Keratinocyte (primary cell): ENCODE data around the gene LRRC9. TPM values are rescaled to one million over a fixed set of nuclear protein-coding genes. Genes with fewer than 3 reads are reported as not detected.

Source experiments
- DNase-seq: peaks from one replicate; pipeline ENCODE4 v3.0.0-alpha.2; 2011; ENCODE audit warnings: low read depth, missing footprints, low spot score
- FAIRE-seq: peaks from 2 replicates; lab custom pipeline; 2011; peaks lifted over from hg19 to GRCh38; lab: Jason Lieb, UNC
- H2AFZ ChIP-seq: 2 replicates; pipeline ENCODE4 v1.6.0; 2012; ENCODE audit warnings: low read length, control low read depth, inconsistent platforms; ENCODE audit not compliant: control insufficient read depth
- H3K27ac ChIP-seq: 2 replicates; pipeline ENCODE4 v1.5.1; 2011; ENCODE audit warnings: low read length; ENCODE audit not compliant: control insufficient read depth, insufficient read depth
- H3K27me3 ChIP-seq: 3 replicates; pipeline ENCODE4 v1.6.0; 2011; ENCODE audit warnings: low read length; ENCODE audit not compliant: control insufficient read depth, insufficient read depth; ENCODE audit errors: extremely low read depth
- H3K36me3 ChIP-seq, 2 experiments: 2 replicates in 1 of 2; 3 replicates in 1 of 2; pipeline ENCODE4 v1.5.1; 2011; ENCODE audit warnings: low read length in 2 of 2, mild to moderate bottlenecking in 1 of 2; ENCODE audit not compliant: control insufficient read depth in 2 of 2, insufficient read depth in 2 of 2; ENCODE audit errors: extremely low read depth in 1 of 2
- H3K4me1 ChIP-seq: 3 replicates; pipeline ENCODE4 v1.5.1; 2011; ENCODE audit warnings: low read length; ENCODE audit not compliant: control insufficient read depth, insufficient read depth; ENCODE audit errors: extremely low read depth
- H3K4me2 ChIP-seq: 3 replicates; pipeline ENCODE4 v1.6.0; 2011; ENCODE audit warnings: low read depth, low read length; ENCODE audit not compliant: control insufficient read depth, insufficient read depth; ENCODE audit errors: extremely low read depth
- H3K4me3 ChIP-seq, 3 experiments: fragments of 200-600 bp in 1 of 3; sonication (generic) in 1 of 3; 2 replicates in 2 of 3; 3 replicates in 1 of 3; pipeline ENCODE4 v1.5.1; 2011 to 2016; ENCODE audit warnings: low read length in 3 of 3, mild to moderate bottlenecking in 3 of 3, control low read depth in 2 of 3, inconsistent platforms in 1 of 3, low read depth in 1 of 3, mixed read lengths in 1 of 3, mixed run types in 1 of 3, moderate library complexity in 1 of 3; ENCODE audit not compliant: control insufficient read depth in 2 of 3, insufficient read depth in 2 of 3; ENCODE audit errors: extremely low read depth in 1 of 3
- H3K79me2 ChIP-seq: 2 replicates; pipeline ENCODE4 v1.6.0; 2012; ENCODE audit warnings: low read length; ENCODE audit not compliant: control insufficient read depth, insufficient read depth
- H3K9ac ChIP-seq: 3 replicates; pipeline ENCODE4 v1.6.0; 2011; ENCODE audit warnings: low read length; ENCODE audit not compliant: control insufficient read depth, insufficient read depth; ENCODE audit errors: extremely low read depth
- H3K9me1 ChIP-seq: 3 replicates; pipeline ENCODE4 v1.6.0; 2011; ENCODE audit warnings: low read length; ENCODE audit not compliant: control insufficient read depth, insufficient read depth; ENCODE audit errors: extremely low read depth
- H3K9me3 ChIP-seq: 2 replicates; pipeline ENCODE4 v1.5.1; 2012; ENCODE audit warnings: low read depth, low read length; ENCODE audit not compliant: control insufficient read depth
- H4K20me1 ChIP-seq: 3 replicates; pipeline ENCODE4 v1.6.0; 2011; ENCODE audit warnings: low read length; ENCODE audit not compliant: control insufficient read depth, insufficient read depth; ENCODE audit errors: extremely low read depth
- EZH2 ChIP-seq: IDR thresholded peaks from one replicate; pipeline ENCODE4 v1.6.1; 2012; ENCODE audit warnings: inconsistent platforms, mild to moderate bottlenecking, low read length, moderate library complexity
- dilution Hi-C: fragments of 300-500 bp; cut with MboI; formaldehyde crosslinking; loops from one replicate; pipeline ENCODE4 v1.7.0; 2020; ENCODE audit warnings: low sequenced_read_pairs; ENCODE audit not compliant: extremely low pct_ligation_motif_present
- polyA plus RNA-seq, 5 experiments: library from polyadenylated mRNA; depleted of rRNA in 3 of 5; stranded (reverse) in 3 of 5; stranded (forward) in 1 of 5; unstranded in 1 of 5; fragments of >200 nt; gene quantifications; 1 replicate in 1 of 5; 2 replicates in 3 of 5; 3 replicates in 1 of 5; pipeline versions ENCODE4 v1.2.1 to v1.2.3, GENCODE V29; 2011 to 2012; ENCODE audit warnings: missing spikeins in 2 of 5, low read depth in 1 of 5, low replicate concordance in 1 of 5
- TF ChIP-seq, protein P1 (sequence below), 3 experiments: IDR thresholded peaks in 1 of 3; conservative IDR thresholded peaks in 1 of 3; optimal IDR thresholded peaks in 1 of 3; 2 replicates in 2 of 3; 3 replicates in 1 of 3; pipeline versions ENCODE3 to v1.5.1; 2011; ENCODE audit warnings: low read length in 3 of 3, mild to moderate bottlenecking in 3 of 3, moderate library complexity in 2 of 3, control low read depth in 1 of 3, inconsistent platforms in 1 of 3; ENCODE audit not compliant: insufficient read depth in 2 of 3; ENCODE audit errors: extremely low read depth in 1 of 3

The LRRC9 gene
- polyA plus RNA-seq, 1 donor (not counting 4 experiments of a cell fraction or from before 2014, with no cell fraction given), result not detected

DNA sequence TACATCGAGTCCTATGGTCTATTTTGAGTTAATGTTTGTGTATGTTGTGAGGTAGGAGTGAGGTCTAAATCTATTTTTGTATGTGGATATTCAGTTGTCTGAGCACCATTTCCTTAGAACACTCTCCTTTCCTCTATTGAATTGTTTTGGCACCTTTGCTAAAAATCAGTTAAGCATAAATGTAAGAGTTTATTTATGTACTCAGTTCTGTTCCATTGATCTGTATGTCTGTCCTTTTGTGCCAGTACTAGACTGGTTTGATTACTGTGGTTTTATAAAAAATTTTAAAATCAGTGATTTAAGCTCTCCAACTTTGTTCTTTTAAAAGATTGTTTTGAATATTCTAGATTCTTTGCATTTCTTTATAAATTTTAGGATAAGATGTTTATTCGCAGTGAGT is 101.7 kb downstream of the LRRC9 start:
- Histone ChIP-seq H3K36me3 (no peaks in the 10 kb centered on the region), H3K9me1 (no peaks in the 10 kb centered on the region), H3K9me3 (no peaks in the 10 kb centered on the region), H3K79me2 (no peaks in the 10 kb centered on the region), H3K4me1 (no peaks in the 10 kb centered on the region), H3K4me3 (no peak overlapping the region), H3K4me2 (no peak overlapping the region), H3K27ac (no peak overlapping the region), H2AFZ (no peak overlapping the region), H3K9ac (no peak overlapping the region), H3K27me3 (no peaks in the 10 kb centered on the region), H4K20me1 (no peaks in the 10 kb centered on the region)
- no peak for TF ChIP-seq EZH2
- TF ChIP-seq, protein P1, sequence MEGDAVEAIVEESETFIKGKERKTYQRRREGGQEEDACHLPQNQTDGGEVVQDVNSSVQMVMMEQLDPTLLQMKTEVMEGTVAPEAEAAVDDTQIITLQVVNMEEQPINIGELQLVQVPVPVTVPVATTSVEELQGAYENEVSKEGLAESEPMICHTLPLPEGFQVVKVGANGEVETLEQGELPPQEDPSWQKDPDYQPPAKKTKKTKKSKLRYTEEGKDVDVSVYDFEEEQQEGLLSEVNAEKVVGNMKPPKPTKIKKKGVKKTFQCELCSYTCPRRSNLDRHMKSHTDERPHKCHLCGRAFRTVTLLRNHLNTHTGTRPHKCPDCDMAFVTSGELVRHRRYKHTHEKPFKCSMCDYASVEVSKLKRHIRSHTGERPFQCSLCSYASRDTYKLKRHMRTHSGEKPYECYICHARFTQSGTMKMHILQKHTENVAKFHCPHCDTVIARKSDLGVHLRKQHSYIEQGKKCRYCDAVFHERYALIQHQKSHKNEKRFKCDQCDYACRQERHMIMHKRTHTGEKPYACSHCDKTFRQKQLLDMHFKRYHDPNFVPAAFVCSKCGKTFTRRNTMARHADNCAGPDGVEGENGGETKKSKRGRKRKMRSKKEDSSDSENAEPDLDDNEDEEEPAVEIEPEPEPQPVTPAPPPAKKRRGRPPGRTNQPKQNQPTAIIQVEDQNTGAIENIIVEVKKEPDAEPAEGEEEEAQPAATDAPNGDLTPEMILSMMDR (optimal IDR thresholded peaks at IDR 0.05 in 1 of 3, IDR thresholded peaks at IDR 0.05 in 1 of 3, conservative IDR thresholded peaks at IDR 0.05 in 1 of 3; ENCODE audit: extremely low read depth in 1 of 3, insufficient read depth in 2 of 3, low read length in 3 of 3), result no peak
- FAIRE-seq (no peak), DNase-seq (no peak)
- dilution Hi-C loops, result no loop called here

DNA sequence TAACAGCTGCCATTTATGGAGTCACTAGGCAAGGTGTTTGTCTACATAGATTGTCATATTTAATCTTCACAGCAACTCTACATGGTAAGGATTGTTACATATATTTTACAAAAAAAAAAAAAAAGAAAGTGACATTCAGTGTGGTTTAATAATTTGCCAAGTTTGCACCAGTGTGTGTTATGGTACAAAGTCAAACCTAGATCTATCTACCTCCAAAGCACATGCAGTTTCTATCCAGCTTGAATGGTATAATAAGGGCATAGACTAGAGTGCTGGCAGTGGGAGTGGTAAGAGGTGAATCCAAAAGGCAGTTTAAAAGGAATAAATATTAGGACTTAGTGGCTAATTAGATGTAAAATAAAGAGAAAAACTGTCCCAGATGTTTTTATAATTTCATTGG is 105.6 kb downstream of the LRRC9 start:
- Histone ChIP-seq H3K36me3 (no peaks in the 10 kb centered on the region), H3K4me3 (no peak overlapping the region), H3K9ac (no peak overlapping the region), H3K79me2 (no peaks in the 10 kb centered on the region), H3K9me3 (no peaks in the 10 kb centered on the region), H3K27me3 (no peaks in the 10 kb centered on the region), H4K20me1 (no peaks in the 10 kb centered on the region), H2AFZ (no peak overlapping the region), H3K27ac (no peak overlapping the region), H3K4me2 (no peak overlapping the region), H3K9me1 (no peaks in the 10 kb centered on the region), H3K4me1 (no peaks in the 10 kb centered on the region)
- TF ChIP-seq, protein P1 (optimal IDR thresholded peaks at IDR 0.05 in 1 of 3, IDR thresholded peaks at IDR 0.05 in 1 of 3, conservative IDR thresholded peaks at IDR 0.05 in 1 of 3; ENCODE audit: extremely low read depth in 1 of 3, insufficient read depth in 2 of 3, low read length in 3 of 3), result no peak
- no peak for TF ChIP-seq EZH2
- dilution Hi-C loops, result no loop called here
- no peak for DNase-seq
- no peak for FAIRE-seq
